ENCODE measurements around the gene ABCA1. TPM values are rescaled to one million over a fixed set of nuclear protein-coding genes. Genes with fewer than 3 reads are reported as not detected.

ABCA1 gene
- polyA plus RNA-seq, 1 experiment = 36.2 TPM

- POLR2A ChIA-PET = no interaction called here
- Histone ChIP-seq H3K4me3 (ENCODE audit: low read depth, low read length) (no peak overlapping the region), H3K27me3 (ENCODE audit: control insufficient read depth, insufficient read depth, low read length) (no peaks in the 10 kb centered on the region), H3K36me3 (ENCODE audit: control insufficient read depth, insufficient read depth, low read length) (peaks cover 28% of the 10 kb centered on the region)
- DNase-seq (ENCODE audit: low read depth) = no peak
- CTCF ChIA-PET = interaction anchor here (1.4 kb wide), 1 partner anchor 28 kb away, joined by 3 read pairs; no protein-coding TSS in a partner anchor
- TF ChIP-seq CTCF (IDR thresholded peaks at IDR 0.05; ENCODE audit: insufficient read depth, low read depth, low read length) = no peak
Measured at GRCh38 chr9:104835161-104835560, 92.8 kb downstream of the ABCA1 start.

GRCh38 chr9:104833696-104834095 lies 94.3 kb downstream of the ABCA1 start:
- ChIA-PET POLR2A (no interaction called here), CTCF (interaction anchor here (1.3 kb wide), 1 partner anchor 29 kb away, joined by 3 read pairs; no protein-coding TSS in a partner anchor)
- H3K36me3 ChIP-seq (ENCODE audit: control insufficient read depth, insufficient read depth, low read length) = peaks cover 26% of the 10 kb centered on the region
- no peak overlapping the region for H3K4me3 ChIP-seq (ENCODE audit: low read depth, low read length)
- DNase-seq (ENCODE audit: low read depth) = no peak
- no peak for TF ChIP-seq CTCF (IDR thresholded peaks at IDR 0.05; ENCODE audit: insufficient read depth, low read depth, low read length)
- H3K27me3 ChIP-seq (ENCODE audit: control insufficient read depth, insufficient read depth, low read length) = no peaks in the 10 kb centered on the region

GRCh38 chr9:104831681-104832080 lies 96.3 kb downstream of the ABCA1 start:
- CTCF ChIA-PET = interaction anchor here (0.6 to 1.0 kb wide), 2 partner anchors 22 to 563 kb away, joined by 4 read pairs; no protein-coding TSS in a partner anchor
- no peak for DNase-seq (ENCODE audit: low read depth)

GRCh38 chr9:104826911-104827310 lies 101.0 kb downstream of the ABCA1 start:
- no peak for TF ChIP-seq CTCF (IDR thresholded peaks at IDR 0.05; ENCODE audit: insufficient read depth, low read depth, low read length)
- Histone ChIP-seq H3K36me3 (ENCODE audit: control insufficient read depth, insufficient read depth, low read length) (peaks cover 38% of the 10 kb centered on the region), H3K4me3 (ENCODE audit: low read depth, low read length) (no peak overlapping the region), H3K27me3 (ENCODE audit: control insufficient read depth, insufficient read depth, low read length) (no peaks in the 10 kb centered on the region)
- POLR2A ChIA-PET = no interaction called here
- CTCF ChIA-PET = interaction anchor here (1.0 kb wide), 1 partner anchor 14 kb away, joined by 3 read pairs; no protein-coding TSS in a partner anchor
- no peak for DNase-seq (ENCODE audit: low read depth)

More at GRCh38 chr9:104831681-104832080, 96.3 kb downstream of the ABCA1 start:
- no peaks in the 10 kb centered on the region for H3K27me3 ChIP-seq (ENCODE audit: control insufficient read depth, insufficient read depth, low read length)
- H3K4me3 ChIP-seq (ENCODE audit: low read depth, low read length) = no peak overlapping the region
- POLR2A ChIA-PET = no interaction called here
- peaks cover 32% of the 10 kb centered on the region for H3K36me3 ChIP-seq (ENCODE audit: control insufficient read depth, insufficient read depth, low read length)
- TF ChIP-seq CTCF (IDR thresholded peaks at IDR 0.05; ENCODE audit: insufficient read depth, low read depth, low read length) = no peak

GRCh38 chr9:104826079-104826775 lies 101.7 kb downstream of the ABCA1 start:
- Histone ChIP-seq H3K4me3 (ENCODE audit: low read depth, low read length) (no peak overlapping the region), H3K27me3 (ENCODE audit: control insufficient read depth, insufficient read depth, low read length) (no peaks in the 10 kb centered on the region), H3K36me3 (ENCODE audit: control insufficient read depth, insufficient read depth, low read length) (peaks cover 37% of the 10 kb centered on the region)
- POLR2A ChIA-PET = no interaction called here
- DNase-seq (ENCODE audit: low read depth) = no peak
- CTCF ChIA-PET = interaction anchor here (1.0 kb wide), 1 partner anchor 15 kb away, joined by 3 read pairs; no protein-coding TSS in a partner anchor
- no peak for TF ChIP-seq CTCF (IDR thresholded peaks at IDR 0.05; ENCODE audit: insufficient read depth, low read depth, low read length)

Data from BJ (cell line).